HL-60 (cell line): ENCODE measurements around the gene ZNF205.

Experiments used
- CTCF ChIP-seq: IDR thresholded peaks from one replicate; pipeline ENCODE4 v1.5.1; 2011; ENCODE audit warnings: low read length, control low read depth, inconsistent platforms; ENCODE audit not compliant: insufficient read depth
- REST ChIP-seq: IDR thresholded peaks from 2 replicates; pipeline ENCODE4 v1.6.1; 2012; ENCODE audit warnings: low read depth; ENCODE audit not compliant: insufficient replicate concordance
- SPI1 ChIP-seq: IDR thresholded peaks from 2 replicates; pipeline ENCODE4 v1.6.1; 2012; ENCODE audit warnings: low read depth, mild to moderate bottlenecking, borderline replicate concordance

GRCh38 chr16:3068487-3068886, 43.9 kb upstream of the ZNF205 start:
- TF ChIP-seq CTCF (no peak), SPI1 (no peak), REST (no peak)
